H1 (cell line): ENCODE measurements around the gene ZNF311. TPM values are rescaled to one million over a fixed set of nuclear protein-coding genes. Genes with fewer than 3 reads are reported as not detected.

Experiments
- RNF2 ChIP-seq: fragments of 200-900, 300-1000 bp; sonication (generic); IDR thresholded peaks from 2 replicates; pipeline ENCODE4 v1.7.1; 2016; ENCODE audit warnings: borderline replicate concordance, low read depth, mild to moderate bottlenecking, antibody characterized with exemption, low read length; ENCODE audit not compliant: poor library complexity, severe bottlenecking; ENCODE audit errors: missing control alignments
- polyA plus RNA-seq, 7 experiments: library from polyadenylated mRNA; depleted of rRNA in 3 of 7; stranded (reverse) in 5 of 7; unstranded in 2 of 7; fragments of >200 nt in 5 of 7; fragments of 200-250 nt in 2 of 7; gene quantifications; 1 replicate in 5 of 7; 2 replicates in 1 of 7; 4 replicates in 1 of 7; pipeline versions ENCODE4 v1.2.1 to v1.2.3, GENCODE V29; 2011 to 2013; ENCODE audit warnings: missing spikeins in 2 of 7, mixed read lengths in 2 of 7
- total RNA-seq: library from RNA; stranded (reverse); fragmentation: NEBNext Ultra II Directional; extraction: Animal tissue kit (Norgen Biotek cat#: 25700); gene quantifications from 2 replicates; pipeline ENCODE4 v1.2.1, GENCODE V29; 2021

The ZNF311 gene
- total and polyA plus RNA-seq, 2 of the 8 experiments (the other 6 are each of a cell fraction or from before 2014, with no cell fraction given), result 1.9 to 4.2 TPM

DNA sequence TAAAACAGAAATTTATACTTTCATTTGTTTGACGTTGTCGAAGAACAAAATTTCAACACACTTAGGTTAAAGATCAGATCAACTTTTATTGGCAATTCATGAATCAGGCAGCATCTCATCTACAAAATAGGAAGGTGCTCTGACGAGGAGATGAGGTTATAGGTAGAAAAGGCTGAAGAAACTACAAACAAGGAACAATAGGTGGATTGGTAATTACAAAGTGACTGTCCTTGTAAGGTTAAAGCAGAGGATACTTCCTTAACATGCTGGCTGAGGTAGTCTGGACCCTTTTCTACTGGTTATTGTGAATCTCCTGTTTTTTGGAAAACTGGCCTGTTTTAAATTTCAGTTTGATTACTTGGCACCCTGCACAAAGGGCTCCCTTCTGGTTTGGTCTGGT lies 48.8 kb downstream of the ZNF311 start (continued):
- TF ChIP-seq RNF2, result no peak
